ENCODE data around the gene MSL2.
"Not testable (repeated sequence)": the region's sequence is repeated elsewhere in the genome, so short reads cannot be mapped to it uniquely, and the experiment has no call there.

MSL2 gene

GRCh38 chr3:136144397-136144796, 51.7 kb downstream of the MSL2 start:
- not testable (repeated sequence) for DNase-seq, ATAC-seq

- no peak for DNase-seq
- ATAC-seq, result peak; percentile 84
Observed at GRCh38 chr3:136142592-136142991, 53.5 kb downstream of the MSL2 start.

DNA sequence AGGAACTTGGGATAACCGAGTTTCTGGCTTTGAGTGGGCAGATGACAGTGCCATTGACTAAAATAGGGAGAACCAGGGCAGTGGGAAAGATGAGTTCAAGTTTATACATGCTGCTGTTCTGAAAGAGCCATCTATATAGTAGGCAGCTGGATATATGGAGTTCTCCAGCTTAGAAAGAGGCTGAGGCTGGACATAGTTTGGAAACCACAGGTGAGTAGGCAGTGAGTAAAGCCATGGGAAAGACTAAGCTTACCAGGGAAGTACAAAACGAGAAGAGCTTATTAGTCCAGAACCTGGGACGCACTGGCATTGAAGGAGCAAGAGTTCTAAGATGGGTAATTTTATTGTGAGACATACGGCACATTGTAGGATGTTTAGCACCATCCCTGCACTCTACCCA, 54.2 kb downstream of the MSL2 start:
- ATAC-seq (no peak), DNase-seq (no peak)

- no peak for ATAC-seq
- no peak for DNase-seq
Observed at GRCh38 chr3:136141291-136141785, 54.8 kb downstream of the MSL2 start.

- no peak for ATAC-seq
- no peak for DNase-seq
Observed at GRCh38 chr3:136136454-136136853, 59.7 kb downstream of the MSL2 start.

GRCh38 chr3:136135039-136135802, 60.9 kb downstream of the MSL2 start:
- DNase-seq (no peak), ATAC-seq (no peak)

GRCh38 chr3:136134091-136134490, 62.0 kb downstream of the MSL2 start:
- no peak for ATAC-seq
- DNase-seq, result no peak

DNA sequence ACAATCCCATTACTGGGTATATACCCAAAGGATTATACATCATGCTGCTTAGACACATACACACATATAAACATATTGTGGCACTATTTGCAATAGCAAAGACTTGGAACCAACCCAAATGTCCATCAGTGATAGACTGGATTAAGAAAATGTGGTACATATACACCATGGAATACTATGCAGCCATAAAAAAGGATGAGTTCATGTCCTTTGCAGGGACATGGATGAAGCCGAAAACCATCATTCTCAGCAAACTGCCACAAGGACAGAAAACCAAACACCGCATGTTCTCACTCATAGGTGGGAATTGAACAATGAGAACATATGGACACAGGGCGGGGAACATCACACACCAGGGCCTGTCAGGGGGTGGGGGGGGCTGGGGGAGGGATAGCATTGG, 64.5 kb downstream of the MSL2 start:
- not testable (repeated sequence) for DNase-seq, ATAC-seq

DNA sequence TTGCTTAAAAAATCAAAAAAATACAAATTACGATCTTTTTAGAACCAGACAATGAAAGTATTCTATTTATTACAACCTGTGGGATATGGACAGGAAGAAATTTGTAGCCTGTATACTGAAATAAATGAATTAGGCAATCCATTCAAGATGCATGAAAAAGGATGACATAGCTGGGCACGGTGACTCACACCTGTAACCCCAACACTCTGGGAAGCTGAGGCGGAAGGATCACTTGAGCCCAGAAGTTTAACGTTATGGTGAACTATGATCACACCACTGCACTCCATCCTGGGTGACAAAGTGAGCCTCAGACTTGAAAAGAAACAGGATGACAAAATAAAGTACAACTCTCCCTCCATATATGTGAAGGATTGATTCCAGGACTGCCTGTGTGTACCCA, 74.1 kb downstream of the MSL2 start:
- DNase-seq (no peak), ATAC-seq (no peak)

- no peak for ATAC-seq
- DNase-seq, result no peak
Observed at GRCh38 chr3:136120373-136121348, 75.5 kb downstream of the MSL2 start.

DNA sequence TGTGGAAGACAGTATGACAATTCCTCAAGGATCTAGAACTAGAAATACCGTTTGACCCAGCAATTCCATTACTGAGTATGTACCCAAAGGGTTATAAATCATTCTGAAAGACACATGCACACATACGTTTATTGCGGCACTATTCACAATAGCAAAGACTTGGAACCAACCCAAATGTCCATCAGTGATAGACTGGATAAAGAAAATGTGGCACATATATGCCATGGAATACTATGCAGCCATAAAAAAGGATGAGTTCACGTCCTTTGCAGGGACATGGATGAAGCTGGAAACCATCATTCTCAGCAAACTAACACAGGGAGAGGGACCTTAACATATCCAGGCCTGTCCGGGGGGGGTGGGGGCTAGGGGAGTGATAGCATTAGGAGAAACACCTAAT, 76.4 kb downstream of the MSL2 start:
- not testable (repeated sequence) for DNase-seq, ATAC-seq

DNA sequence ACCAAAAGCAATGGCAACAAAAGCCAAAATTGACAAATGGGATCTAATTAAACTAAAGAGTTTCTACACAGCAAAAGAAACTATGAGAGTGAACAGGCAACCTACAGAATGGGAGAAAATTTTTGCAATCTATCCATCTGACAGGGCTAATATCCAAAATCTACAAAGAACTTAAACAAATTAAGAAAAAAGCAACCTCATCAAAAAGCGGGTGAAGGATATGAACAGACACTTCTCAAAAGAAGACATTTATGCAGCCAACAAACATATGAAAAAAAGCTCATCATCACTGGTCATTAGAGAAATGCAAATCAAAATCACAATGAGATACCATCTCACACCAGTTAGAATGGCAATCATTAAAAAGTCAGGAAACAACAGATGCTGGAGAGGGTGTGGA, 76.8 kb downstream of the MSL2 start:
- not testable (repeated sequence) for DNase-seq, ATAC-seq

- ATAC-seq (no peak), DNase-seq (no peak)
Observed at GRCh38 chr3:136114421-136114820, 81.7 kb downstream of the MSL2 start.

DNA sequence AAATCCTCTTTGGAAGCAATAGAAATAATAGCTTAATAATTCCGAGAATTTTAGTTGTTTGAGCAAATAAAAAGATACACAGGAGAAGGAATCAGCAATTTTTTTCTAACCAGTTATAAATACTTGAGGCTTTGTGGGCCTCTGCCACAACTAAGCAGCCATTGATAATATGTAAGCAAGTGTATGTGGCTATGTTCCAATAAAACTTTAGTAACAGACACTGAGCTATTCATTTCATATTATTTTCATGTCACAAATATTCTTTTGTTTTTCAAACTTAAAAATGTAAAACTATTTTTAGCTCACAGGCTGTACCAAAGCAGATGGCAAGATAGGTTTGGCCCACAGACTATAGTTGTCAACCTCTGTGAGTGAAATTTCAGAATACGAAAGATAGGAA, 85.7 kb downstream of the MSL2 start:
- no peak for ATAC-seq

GRCh38 chr3:136109499-136109898, 86.6 kb downstream of the MSL2 start:
- no peak for ATAC-seq
- no peak for DNase-seq

More for the DNA sequence above, 85.7 kb downstream of the MSL2 start:
- DNase-seq, result no peak

DNA sequence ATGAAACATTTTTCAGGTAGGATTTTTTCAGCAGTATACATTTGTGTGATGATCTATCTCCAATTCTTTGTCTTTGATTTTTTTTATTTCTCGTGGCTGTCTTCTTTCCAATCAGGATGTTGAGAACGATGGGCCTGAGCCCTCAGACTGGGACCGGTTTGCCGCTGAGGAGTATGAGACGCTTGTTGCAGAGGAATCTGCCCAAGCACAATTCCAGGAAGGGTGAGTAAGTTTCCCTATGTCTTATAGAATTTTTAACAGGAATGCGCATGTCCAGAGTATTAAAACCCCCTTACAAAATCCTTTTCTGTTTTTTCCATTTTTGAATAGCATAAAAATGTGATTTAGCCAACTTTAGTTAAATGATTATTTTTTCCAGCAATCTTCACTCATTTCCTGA, 90.0 kb downstream of the MSL2 start:
- no peak for DNase-seq
- no peak for ATAC-seq

GRCh38 chr3:136105044-136105443, 91.1 kb downstream of the MSL2 start:
- ATAC-seq (no peak), DNase-seq (no peak)
